ENCODE results near the gene COLEC11. TPM values are rescaled to one million over a fixed set of nuclear protein-coding genes. Genes with fewer than 3 reads are reported as not detected.

COLEC11 gene
- total and polyA plus RNA-seq, 2 donors from 2014 or later, result 7.6 to 34.6 TPM

GRCh38 chr2:3633089-3633981 is 38.4 kb downstream of the COLEC11 start:
- Histone ChIP-seq H3K9me3 (ENCODE audit: control insufficient read depth in 2 of 3, insufficient read depth in 1 of 3, low read length in 3 of 3) (no peaks in the 10 kb centered on the region), H3K27me3 (ENCODE audit: control insufficient read depth, insufficient read depth, low read length) (no peaks in the 10 kb centered on the region), H3K4me1 (ENCODE audit: control insufficient read depth in 2 of 3, insufficient read depth in 2 of 3, low read depth in 1 of 3, low read length in 3 of 3) (peaks cover 0 to 6% (median 0%) of the 10 kb centered on the region in 3 donors), H3K4me3 (ENCODE audit: low read length in 3 of 3) (no peak overlapping the region), H3K27ac (ENCODE audit: low read depth in 2 of 2, low read length in 2 of 2) (no peak overlapping the region), H3K9ac (ENCODE audit: low read length in 3 of 3) (no peak overlapping the region), H3K36me3 (ENCODE audit: control insufficient read depth in 2 of 3, insufficient read depth in 3 of 3, low read length in 3 of 3) (no peaks in the 10 kb centered on the region)
- FAIRE-seq (no peak), DNase-seq (peak in 2 of 5 donors; percentile 26 to 59)
- intact Hi-C loops (cut with DNase I), result no loop called here
- TF ChIP-seq CTCF (IDR thresholded peaks at IDR 0.05; ENCODE audit: borderline replicate concordance, extremely low read depth, insufficient read depth), result no peak

- FAIRE-seq (no peak), DNase-seq (peak in 2 of 5 donors; percentile 24 to 38)
- Histone ChIP-seq H3K27me3 (ENCODE audit: control insufficient read depth, insufficient read depth, low read length) (no peaks in the 10 kb centered on the region), H3K36me3 (ENCODE audit: control insufficient read depth in 2 of 3, insufficient read depth in 3 of 3, low read length in 3 of 3) (no peaks in the 10 kb centered on the region), H3K9me3 (ENCODE audit: control insufficient read depth in 2 of 3, insufficient read depth in 1 of 3, low read length in 3 of 3) (no peaks in the 10 kb centered on the region), H3K4me3 (ENCODE audit: low read length in 3 of 3) (no peak overlapping the region), H3K27ac (ENCODE audit: low read depth in 2 of 2, low read length in 2 of 2) (no peak overlapping the region), H3K4me1 (ENCODE audit: control insufficient read depth in 2 of 3, insufficient read depth in 2 of 3, low read depth in 1 of 3, low read length in 3 of 3) (peaks cover 0 to 6% (median 0%) of the 10 kb centered on the region in 3 donors), H3K9ac (ENCODE audit: low read length in 3 of 3) (no peak overlapping the region)
- no peak for TF ChIP-seq CTCF (IDR thresholded peaks at IDR 0.05; ENCODE audit: borderline replicate concordance, extremely low read depth, insufficient read depth)
- intact Hi-C loops (cut with DNase I), result no loop called here
These were observed 39.2 kb downstream of the COLEC11 start for GRCh38 chr2:3633982-3634595.

GRCh38 chr2:3634596-3635121 is 39.7 kb downstream of the COLEC11 start:
- no peak for FAIRE-seq
- DNase-seq, result peak in 2 of 5 donors; percentile 27 to 46
- Histone ChIP-seq H3K4me1 (ENCODE audit: control insufficient read depth in 2 of 3, insufficient read depth in 2 of 3, low read depth in 1 of 3, low read length in 3 of 3) (peaks cover 0 to 6% (median 0%) of the 10 kb centered on the region in 3 donors), H3K27ac (ENCODE audit: low read depth in 2 of 2, low read length in 2 of 2) (no peak overlapping the region), H3K9me3 (ENCODE audit: control insufficient read depth in 2 of 3, insufficient read depth in 1 of 3, low read length in 3 of 3) (no peaks in the 10 kb centered on the region), H3K27me3 (ENCODE audit: control insufficient read depth, insufficient read depth, low read length) (no peaks in the 10 kb centered on the region), H3K36me3 (ENCODE audit: control insufficient read depth in 2 of 3, insufficient read depth in 3 of 3, low read length in 3 of 3) (no peaks in the 10 kb centered on the region), H3K9ac (ENCODE audit: low read length in 3 of 3) (no peak overlapping the region), H3K4me3 (ENCODE audit: low read length in 3 of 3) (no peak overlapping the region)
- intact Hi-C loops (cut with DNase I), result no loop called here
- no peak for TF ChIP-seq CTCF (IDR thresholded peaks at IDR 0.05; ENCODE audit: borderline replicate concordance, extremely low read depth, insufficient read depth)

All from kidney (tissue), 14 donors.